ENCODE measurements around the gene LTBP1.

Gene LTBP1

DNA sequence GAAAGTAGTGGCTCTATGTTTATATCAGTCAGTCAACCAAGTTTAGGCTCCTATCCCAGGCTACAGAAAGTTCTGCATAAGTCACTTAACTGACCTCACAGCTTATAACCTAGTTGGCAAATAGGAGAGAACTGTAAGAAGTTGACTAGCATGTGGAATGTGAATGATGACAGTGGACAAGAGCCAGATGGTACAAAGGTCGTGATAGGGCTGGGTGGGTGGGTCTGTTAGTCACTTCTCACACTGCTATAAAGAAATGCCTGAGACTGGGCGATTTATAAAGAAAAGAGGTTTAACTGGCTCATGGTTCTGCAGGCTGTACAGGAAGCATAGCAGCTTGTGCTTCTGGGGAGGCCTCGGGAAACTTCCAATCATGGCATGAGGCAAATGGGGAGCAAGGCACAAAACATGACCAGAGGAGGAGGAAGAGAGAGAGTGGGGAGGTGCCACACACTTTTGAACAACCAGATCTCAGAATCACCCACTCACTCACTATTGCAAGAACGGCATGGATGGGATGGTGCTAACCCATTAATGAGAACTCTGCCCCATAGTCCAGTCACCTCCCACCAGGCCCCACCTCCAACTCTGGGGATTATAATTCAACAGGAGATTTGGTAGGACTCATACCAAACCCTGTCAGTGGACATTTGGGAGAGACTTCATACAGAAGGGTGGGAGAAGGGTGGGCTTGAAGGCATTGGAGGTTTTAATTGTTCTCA lies 68.8 kb downstream of the LTBP1 start:
- H3K9me3 ChIP-seq (ENCODE audit: control insufficient read depth, low read length), result no peaks in the 10 kb centered on the region
- peak; percentile 61 for DNase-seq (ENCODE audit: low read depth)
- peak overlapping the region; percentile 54 for H3K9ac ChIP-seq (ENCODE audit: low read length)
- no peak overlapping the region for H3K4me3 ChIP-seq (ENCODE audit: low read length)
- H3K36me3 ChIP-seq (ENCODE audit: control insufficient read depth, insufficient read depth, low read length, severe bottlenecking), result no peaks in the 10 kb centered on the region
- H3K27me3 ChIP-seq (replicated peaks; ENCODE audit: control insufficient read depth, insufficient read depth, low read length), result no peaks in the 10 kb centered on the region
- peaks cover 28% of the 10 kb centered on the region for H3K4me1 ChIP-seq (ENCODE audit: control insufficient read depth, insufficient read depth, low read length)

DNA sequence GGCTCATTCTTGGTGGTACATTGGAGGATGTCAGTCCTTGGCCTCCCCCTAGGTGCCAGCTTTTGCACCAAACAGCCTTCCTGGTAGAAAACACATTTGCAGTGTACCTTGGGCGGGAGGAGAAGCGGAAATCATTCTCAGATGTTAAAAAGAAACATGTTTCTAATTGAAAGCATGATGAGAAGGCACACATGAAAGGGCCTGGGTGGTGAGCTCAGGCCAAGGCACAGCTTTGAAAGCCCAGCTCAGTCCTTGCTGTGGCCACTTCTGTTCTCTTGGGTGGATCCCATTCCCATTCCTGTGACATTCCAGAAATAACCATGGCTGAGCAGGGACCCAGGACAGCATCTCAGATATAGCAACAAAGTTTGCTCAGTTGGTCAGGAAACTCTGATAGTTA lies 71.5 kb downstream of the LTBP1 start:
- Histone ChIP-seq H3K4me1 (ENCODE audit: control insufficient read depth, insufficient read depth, low read length) (peaks cover 34% of the 10 kb centered on the region), H3K27me3 (replicated peaks; ENCODE audit: control insufficient read depth, insufficient read depth, low read length) (no peaks in the 10 kb centered on the region), H3K9me3 (ENCODE audit: control insufficient read depth, low read length) (no peaks in the 10 kb centered on the region), H3K36me3 (ENCODE audit: control insufficient read depth, insufficient read depth, low read length, severe bottlenecking) (no peaks in the 10 kb centered on the region), H3K4me3 (ENCODE audit: low read length) (no peak overlapping the region), H3K9ac (ENCODE audit: low read length) (no peak overlapping the region)
- DNase-seq (ENCODE audit: low read depth), result peak; percentile 30

DNA sequence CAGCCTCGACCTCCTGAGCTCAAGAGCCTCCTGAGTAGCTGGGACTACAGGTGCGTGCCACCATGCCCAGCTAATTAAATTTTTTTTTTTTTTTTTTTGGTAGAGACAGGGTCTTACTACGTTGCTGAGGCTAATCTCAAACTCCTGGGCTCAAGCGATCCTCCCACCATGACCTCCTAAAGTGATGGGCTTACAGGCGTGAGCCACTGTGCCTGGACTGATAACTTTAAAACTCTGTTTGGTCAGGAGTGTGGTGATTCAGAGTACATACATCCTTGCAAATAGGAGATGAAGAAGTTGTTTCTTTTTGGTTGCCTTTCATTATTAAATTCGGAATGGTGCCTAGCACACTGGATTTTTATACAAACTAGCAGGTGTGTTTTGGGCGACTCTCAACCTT lies 73.0 kb downstream of the LTBP1 start:
- Histone ChIP-seq H3K4me3 (ENCODE audit: low read length) (no peak overlapping the region), H3K4me1 (ENCODE audit: control insufficient read depth, insufficient read depth, low read length) (peaks cover 26% of the 10 kb centered on the region), H3K27me3 (replicated peaks; ENCODE audit: control insufficient read depth, insufficient read depth, low read length) (no peaks in the 10 kb centered on the region), H3K9ac (ENCODE audit: low read length) (no peak overlapping the region), H3K9me3 (ENCODE audit: control insufficient read depth, low read length) (peaks cover 2% of the 10 kb centered on the region), H3K36me3 (ENCODE audit: control insufficient read depth, insufficient read depth, low read length, severe bottlenecking) (no peaks in the 10 kb centered on the region)
- DNase-seq (ENCODE audit: low read depth), result no peak

DNA sequence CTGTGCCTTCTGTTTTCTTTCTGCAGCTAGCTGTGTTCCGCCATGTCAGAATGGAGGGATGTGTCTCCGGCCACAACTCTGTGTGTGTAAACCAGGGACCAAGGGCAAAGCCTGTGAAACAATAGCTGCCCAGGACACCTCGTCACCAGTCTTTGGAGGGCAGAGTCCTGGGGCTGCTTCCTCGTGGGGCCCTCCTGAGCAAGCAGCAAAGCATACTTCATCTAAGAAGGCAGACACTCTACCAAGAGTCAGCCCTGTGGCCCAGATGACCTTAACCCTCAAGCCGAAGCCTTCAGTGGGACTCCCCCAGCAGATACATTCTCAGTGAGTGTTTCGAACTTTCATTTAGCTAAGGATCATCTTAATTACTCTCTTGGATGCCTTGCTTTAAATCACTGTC lies 74.1 kb downstream of the LTBP1 start:
- H3K4me1 ChIP-seq (ENCODE audit: control insufficient read depth, insufficient read depth, low read length), result peaks cover 17% of the 10 kb centered on the region
- no peaks in the 10 kb centered on the region for H3K27me3 ChIP-seq (replicated peaks; ENCODE audit: control insufficient read depth, insufficient read depth, low read length)
- no peak overlapping the region for H3K4me3 ChIP-seq (ENCODE audit: low read length)
- no peak overlapping the region for H3K9ac ChIP-seq (ENCODE audit: low read length)
- H3K9me3 ChIP-seq (ENCODE audit: control insufficient read depth, low read length), result peaks cover 3% of the 10 kb centered on the region
- no peak for DNase-seq (ENCODE audit: low read depth)
- no peaks in the 10 kb centered on the region for H3K36me3 ChIP-seq (ENCODE audit: control insufficient read depth, insufficient read depth, low read length, severe bottlenecking)

DNA sequence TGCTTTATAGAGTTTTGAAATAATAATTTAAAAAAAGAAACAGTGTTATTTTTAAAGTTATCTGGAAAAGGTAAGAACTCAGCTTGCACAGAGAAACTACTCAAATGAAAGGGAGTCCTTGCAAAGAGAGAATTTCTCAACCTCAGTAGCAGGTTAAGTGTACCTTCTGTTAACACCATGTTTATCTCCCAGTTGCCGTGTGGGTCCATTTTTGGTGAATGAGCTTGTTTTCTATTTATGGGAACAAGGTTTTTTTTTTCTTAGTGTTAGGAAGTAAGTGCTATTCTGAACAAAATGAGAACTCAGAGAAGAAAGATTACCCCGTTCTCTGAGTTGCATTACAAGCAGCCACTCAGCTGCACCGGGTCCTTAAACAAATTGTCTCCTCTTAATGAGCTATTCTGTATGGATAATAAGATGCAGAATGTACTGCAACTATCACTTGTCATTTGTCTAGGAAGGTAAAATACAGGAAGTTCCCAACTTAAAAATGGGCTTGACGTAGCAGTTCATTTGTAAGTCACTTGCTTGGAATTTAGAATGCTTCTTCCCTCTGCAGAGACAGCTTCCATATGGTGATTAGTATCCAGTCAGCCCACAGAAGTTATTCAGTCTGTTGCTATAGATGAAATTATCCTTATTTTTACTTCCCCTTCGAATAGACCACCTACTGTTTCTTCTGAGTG lies 74.9 kb downstream of the LTBP1 start:
- H3K9ac ChIP-seq (ENCODE audit: low read length), result no peak overlapping the region
- H3K4me1 ChIP-seq (ENCODE audit: control insufficient read depth, insufficient read depth, low read length), result peaks cover 11% of the 10 kb centered on the region
- no peaks in the 10 kb centered on the region for H3K27me3 ChIP-seq (replicated peaks; ENCODE audit: control insufficient read depth, insufficient read depth, low read length)
- no peaks in the 10 kb centered on the region for H3K36me3 ChIP-seq (ENCODE audit: control insufficient read depth, insufficient read depth, low read length, severe bottlenecking)
- H3K9me3 ChIP-seq (ENCODE audit: control insufficient read depth, low read length), result peaks cover 3% of the 10 kb centered on the region
- peak; percentile 71 for DNase-seq (ENCODE audit: low read depth)
- H3K4me3 ChIP-seq (ENCODE audit: low read length), result no peak overlapping the region

DNA sequence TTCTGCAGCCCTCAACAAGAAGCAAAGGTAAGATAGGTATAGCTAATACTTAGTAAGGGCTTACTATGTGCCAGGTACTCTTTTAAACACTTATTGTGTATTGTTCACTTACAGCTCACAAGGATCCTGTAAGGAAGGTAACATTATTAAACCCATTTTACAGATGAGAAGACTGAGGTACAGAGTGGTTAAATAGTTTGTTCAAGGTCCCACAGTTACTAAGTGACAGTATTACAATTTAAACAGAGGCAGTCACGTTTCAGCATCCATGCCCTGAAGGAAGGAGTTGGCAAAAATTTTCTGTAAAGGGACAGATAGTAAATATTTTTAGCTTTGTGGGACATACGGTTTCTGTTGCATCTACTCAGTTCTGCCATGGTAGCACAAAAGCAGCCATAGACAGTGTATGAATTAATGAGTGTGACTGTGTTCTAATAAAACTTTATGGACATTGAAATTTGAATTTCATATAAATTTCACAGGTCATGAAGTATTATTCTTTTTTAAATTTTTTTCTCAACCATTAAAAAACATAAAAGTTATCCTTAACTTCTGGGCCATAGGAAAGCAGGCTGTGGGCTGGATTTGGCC lies 75.7 kb downstream of the LTBP1 start:
- Histone ChIP-seq H3K4me3 (ENCODE audit: low read length) (no peak overlapping the region), H3K9ac (ENCODE audit: low read length) (no peak overlapping the region), H3K36me3 (ENCODE audit: control insufficient read depth, insufficient read depth, low read length, severe bottlenecking) (no peaks in the 10 kb centered on the region), H3K27me3 (replicated peaks; ENCODE audit: control insufficient read depth, insufficient read depth, low read length) (no peaks in the 10 kb centered on the region), H3K4me1 (ENCODE audit: control insufficient read depth, insufficient read depth, low read length) (peaks cover 11% of the 10 kb centered on the region), H3K9me3 (ENCODE audit: control insufficient read depth, low read length) (peaks cover 3% of the 10 kb centered on the region)
- no peak for DNase-seq (ENCODE audit: low read depth)

DNA sequence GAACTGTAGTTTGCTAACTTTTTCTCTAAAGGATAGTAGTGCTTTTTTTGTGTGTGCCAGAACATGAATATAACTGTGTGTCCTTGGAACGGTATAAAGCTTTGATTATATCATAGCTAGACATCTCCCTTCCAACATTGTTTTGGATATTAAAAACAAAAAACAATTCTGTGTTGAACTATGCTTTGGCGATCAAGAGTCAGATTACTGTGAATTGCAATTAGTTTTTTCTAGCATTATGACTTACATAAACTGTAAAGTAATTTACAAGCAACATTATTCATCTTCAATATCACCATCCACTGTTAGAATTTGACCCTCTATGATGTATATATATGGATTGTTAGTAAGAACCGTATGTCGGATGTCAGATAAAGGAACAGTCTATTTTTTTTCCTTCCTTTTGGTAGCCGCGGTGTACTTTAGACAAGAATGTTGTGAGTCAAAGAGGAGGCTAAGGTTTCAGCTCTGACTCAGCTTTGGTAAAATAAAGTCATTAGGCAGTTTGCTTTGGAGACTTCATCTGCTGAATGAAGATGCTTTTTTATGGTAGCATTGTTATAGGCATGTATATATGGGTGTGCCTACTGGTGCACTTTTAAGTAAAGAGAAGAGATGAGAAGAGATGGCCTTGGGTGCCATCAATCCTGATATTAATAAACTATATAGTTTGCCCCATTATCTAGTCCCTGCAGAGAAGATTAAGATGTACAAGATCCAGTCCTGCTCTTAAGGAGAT lies 76.4 kb downstream of the LTBP1 start:
- H3K36me3 ChIP-seq (ENCODE audit: control insufficient read depth, insufficient read depth, low read length, severe bottlenecking), result no peaks in the 10 kb centered on the region
- H3K9me3 ChIP-seq (ENCODE audit: control insufficient read depth, low read length), result peaks cover 3% of the 10 kb centered on the region
- no peaks in the 10 kb centered on the region for H3K27me3 ChIP-seq (replicated peaks; ENCODE audit: control insufficient read depth, insufficient read depth, low read length)
- DNase-seq (ENCODE audit: low read depth), result peak; percentile 88
- H3K9ac ChIP-seq (ENCODE audit: low read length), result no peak overlapping the region
- peaks cover 11% of the 10 kb centered on the region for H3K4me1 ChIP-seq (ENCODE audit: control insufficient read depth, insufficient read depth, low read length)
- H3K4me3 ChIP-seq (ENCODE audit: low read length), result peak overlapping the region; percentile 25

DNA sequence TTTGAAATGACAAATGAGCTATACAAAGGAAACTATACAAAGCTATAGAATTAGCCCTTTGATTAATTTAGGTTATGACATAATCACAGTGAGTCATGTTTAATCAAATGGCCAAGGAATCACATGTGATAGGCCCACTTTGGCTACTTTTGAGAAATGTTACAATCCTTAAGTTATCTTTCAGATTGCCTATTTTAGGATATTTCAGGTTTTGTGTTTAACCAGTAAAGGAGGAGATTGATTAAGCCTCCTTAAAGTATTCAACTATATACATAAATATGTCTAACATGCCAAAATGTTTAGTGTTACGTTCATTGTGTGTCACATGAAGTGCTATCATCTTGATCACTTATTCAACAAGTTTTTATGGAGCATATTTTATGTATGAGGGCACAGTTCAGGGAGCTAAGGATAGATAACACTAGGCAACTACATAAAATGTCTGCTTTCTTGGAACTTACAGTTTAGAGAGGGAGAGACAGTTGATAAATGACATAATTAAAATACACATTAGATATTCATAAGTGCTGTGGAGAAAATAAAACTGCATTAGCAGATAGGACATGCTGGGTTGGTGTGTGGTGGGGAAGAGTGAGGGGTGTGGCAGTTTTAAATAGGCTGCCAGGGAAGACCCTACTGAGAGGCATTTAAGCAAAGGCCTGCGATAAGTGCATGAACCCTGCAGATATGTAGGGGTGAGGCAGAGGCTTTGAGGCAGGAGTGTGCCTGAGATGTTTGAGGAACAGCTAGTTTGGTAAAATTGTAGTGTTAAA lies 77.2 kb downstream of the LTBP1 start:
- peaks cover 11% of the 10 kb centered on the region for H3K4me1 ChIP-seq (ENCODE audit: control insufficient read depth, insufficient read depth, low read length)
- H3K36me3 ChIP-seq (ENCODE audit: control insufficient read depth, insufficient read depth, low read length, severe bottlenecking), result no peaks in the 10 kb centered on the region
- peak; percentile 25 for DNase-seq (ENCODE audit: low read depth)
- H3K27me3 ChIP-seq (replicated peaks; ENCODE audit: control insufficient read depth, insufficient read depth, low read length), result no peaks in the 10 kb centered on the region
- H3K9ac ChIP-seq (ENCODE audit: low read length), result no peak overlapping the region
- H3K4me3 ChIP-seq (ENCODE audit: low read length), result no peak overlapping the region
- H3K9me3 ChIP-seq (ENCODE audit: control insufficient read depth, low read length), result peaks cover 3% of the 10 kb centered on the region

DNA sequence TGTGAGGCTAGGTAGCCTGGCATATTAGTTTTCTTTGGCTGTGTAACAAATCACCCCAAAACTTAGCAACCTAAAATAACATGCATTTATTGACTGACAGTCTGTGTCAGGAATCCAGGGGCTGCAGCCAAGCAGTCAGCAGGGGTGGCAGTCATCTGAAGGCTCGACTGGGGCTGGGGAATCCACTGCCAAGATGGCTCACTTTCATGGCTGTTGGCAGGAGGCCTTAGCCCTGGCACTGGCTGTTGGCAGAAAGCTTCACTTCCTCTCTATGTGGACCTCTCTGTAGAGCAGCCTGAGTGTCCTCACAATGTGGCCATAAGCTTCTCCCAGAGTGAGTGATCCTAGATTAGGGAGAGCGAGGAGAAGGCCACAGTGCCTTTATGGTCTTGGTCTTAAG lies 78.0 kb downstream of the LTBP1 start:
- no peak overlapping the region for H3K4me3 ChIP-seq (ENCODE audit: low read length)

DNA sequence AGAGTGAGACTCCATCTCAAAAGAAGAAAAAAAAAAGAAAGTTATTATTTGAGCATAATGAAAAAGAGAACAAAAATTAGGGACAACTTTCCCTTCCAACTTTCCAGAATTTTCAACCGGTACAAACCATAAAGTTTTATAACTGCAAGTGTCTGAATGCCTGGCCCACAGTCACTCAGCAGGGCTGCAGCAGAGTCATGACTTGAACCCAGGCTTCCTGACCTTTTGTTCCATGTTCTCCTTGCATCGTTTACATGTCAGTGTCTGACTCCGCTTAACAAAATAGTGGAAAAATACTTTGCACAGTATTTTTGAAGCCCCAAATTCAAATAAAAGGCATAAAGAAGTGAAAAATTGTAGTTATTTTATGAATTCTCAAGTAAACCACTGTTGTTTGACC lies 82.7 kb downstream of the LTBP1 start:
- H3K36me3 ChIP-seq (ENCODE audit: control insufficient read depth, insufficient read depth, low read length, severe bottlenecking), result no peaks in the 10 kb centered on the region
- H3K27me3 ChIP-seq (replicated peaks; ENCODE audit: control insufficient read depth, insufficient read depth, low read length), result no peaks in the 10 kb centered on the region
- H3K4me3 ChIP-seq (ENCODE audit: low read length), result no peak overlapping the region
- H3K9ac ChIP-seq (ENCODE audit: low read length), result no peak overlapping the region
- DNase-seq (ENCODE audit: low read depth), result no peak
- H3K9me3 ChIP-seq (ENCODE audit: control insufficient read depth, low read length), result peaks cover 3% of the 10 kb centered on the region
- peaks cover 5% of the 10 kb centered on the region for H3K4me1 ChIP-seq (ENCODE audit: control insufficient read depth, insufficient read depth, low read length)

More for the DNA sequence above, 78.0 kb downstream of the LTBP1 start:
- Histone ChIP-seq H3K4me1 (ENCODE audit: control insufficient read depth, insufficient read depth, low read length) (peaks cover 11% of the 10 kb centered on the region), H3K9ac (ENCODE audit: low read length) (no peak overlapping the region), H3K36me3 (ENCODE audit: control insufficient read depth, insufficient read depth, low read length, severe bottlenecking) (no peaks in the 10 kb centered on the region), H3K9me3 (ENCODE audit: control insufficient read depth, low read length) (peaks cover 3% of the 10 kb centered on the region), H3K27me3 (replicated peaks; ENCODE audit: control insufficient read depth, insufficient read depth, low read length) (no peaks in the 10 kb centered on the region)
- no peak for DNase-seq (ENCODE audit: low read depth)

All from adipocyte (in vitro differentiated cells).